Peyer's patch (tissue), 4 donors: ENCODE measurements around the gene FAM149A.

Experiments used
- POLR2A ChIP-seq, 2 donors: fragments of 450-650 bp; IDR thresholded peaks; one replicate each; pipeline ENCODE4 v1.5.1; 2017; ENCODE audit warnings: antibody characterized with exemption in 2 of 2, mild to moderate bottlenecking in 2 of 2, moderate library complexity in 2 of 2
- TF ChIP-seq, protein P1 (sequence below), 6 experiments: fragments of 450-650 bp in 4 of 6; fragments of 200-600 bp in 2 of 6; sonication (generic) in 1 of 6; IDR thresholded peaks; one replicate each; pipeline ENCODE4 v1.5.1; 2017 to 2019; ENCODE audit warnings: antibody characterized with exemption in 6 of 6, mild to moderate bottlenecking in 3 of 6, moderate library complexity in 1 of 6

DNA sequence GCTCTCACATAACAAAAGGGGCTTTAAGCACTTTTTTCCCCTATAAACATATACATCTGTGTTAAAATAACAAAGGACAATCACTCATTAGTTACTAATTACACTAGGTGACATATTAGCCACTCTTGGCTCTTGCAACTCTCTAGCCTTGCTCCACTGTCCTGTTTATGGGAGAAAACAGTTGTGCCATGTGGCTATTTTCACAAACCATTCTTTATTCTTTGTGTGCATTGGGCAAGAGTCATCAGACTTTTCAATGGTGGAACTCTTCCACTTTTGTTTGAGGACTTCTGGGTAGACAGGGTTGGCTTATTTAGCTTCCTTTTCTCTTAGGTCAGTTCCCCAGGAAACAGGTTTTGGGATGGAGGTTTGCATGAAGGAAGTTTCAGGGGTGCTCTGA is 16.0 kb upstream of the FAM149A start:
- TF ChIP-seq, protein P1, sequence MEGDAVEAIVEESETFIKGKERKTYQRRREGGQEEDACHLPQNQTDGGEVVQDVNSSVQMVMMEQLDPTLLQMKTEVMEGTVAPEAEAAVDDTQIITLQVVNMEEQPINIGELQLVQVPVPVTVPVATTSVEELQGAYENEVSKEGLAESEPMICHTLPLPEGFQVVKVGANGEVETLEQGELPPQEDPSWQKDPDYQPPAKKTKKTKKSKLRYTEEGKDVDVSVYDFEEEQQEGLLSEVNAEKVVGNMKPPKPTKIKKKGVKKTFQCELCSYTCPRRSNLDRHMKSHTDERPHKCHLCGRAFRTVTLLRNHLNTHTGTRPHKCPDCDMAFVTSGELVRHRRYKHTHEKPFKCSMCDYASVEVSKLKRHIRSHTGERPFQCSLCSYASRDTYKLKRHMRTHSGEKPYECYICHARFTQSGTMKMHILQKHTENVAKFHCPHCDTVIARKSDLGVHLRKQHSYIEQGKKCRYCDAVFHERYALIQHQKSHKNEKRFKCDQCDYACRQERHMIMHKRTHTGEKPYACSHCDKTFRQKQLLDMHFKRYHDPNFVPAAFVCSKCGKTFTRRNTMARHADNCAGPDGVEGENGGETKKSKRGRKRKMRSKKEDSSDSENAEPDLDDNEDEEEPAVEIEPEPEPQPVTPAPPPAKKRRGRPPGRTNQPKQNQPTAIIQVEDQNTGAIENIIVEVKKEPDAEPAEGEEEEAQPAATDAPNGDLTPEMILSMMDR (IDR thresholded peaks at IDR 0.05): no peak
- TF ChIP-seq POLR2A (IDR thresholded peaks at IDR 0.05): no peak
